ENCODE measurements around the gene NBL1.

DNA sequence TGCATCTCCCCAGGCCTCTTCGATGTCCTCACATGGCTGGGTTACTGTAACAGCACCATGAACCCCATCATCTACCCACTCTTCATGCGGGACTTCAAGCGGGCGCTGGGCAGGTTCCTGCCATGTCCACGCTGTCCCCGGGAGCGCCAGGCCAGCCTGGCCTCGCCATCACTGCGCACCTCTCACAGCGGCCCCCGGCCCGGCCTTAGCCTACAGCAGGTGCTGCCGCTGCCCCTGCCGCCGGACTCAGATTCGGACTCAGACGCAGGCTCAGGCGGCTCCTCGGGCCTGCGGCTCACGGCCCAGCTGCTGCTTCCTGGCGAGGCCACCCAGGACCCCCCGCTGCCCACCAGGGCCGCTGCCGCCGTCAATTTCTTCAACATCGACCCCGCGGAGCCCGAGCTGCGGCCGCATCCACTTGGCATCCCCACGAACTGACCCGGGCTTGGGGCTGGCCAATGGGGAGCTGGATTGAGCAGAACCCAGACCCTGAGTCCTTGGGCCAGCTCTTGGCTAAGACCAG lies 34.9 kb downstream of the NBL1 start:
- TF ChIP-seq, protein P1, sequence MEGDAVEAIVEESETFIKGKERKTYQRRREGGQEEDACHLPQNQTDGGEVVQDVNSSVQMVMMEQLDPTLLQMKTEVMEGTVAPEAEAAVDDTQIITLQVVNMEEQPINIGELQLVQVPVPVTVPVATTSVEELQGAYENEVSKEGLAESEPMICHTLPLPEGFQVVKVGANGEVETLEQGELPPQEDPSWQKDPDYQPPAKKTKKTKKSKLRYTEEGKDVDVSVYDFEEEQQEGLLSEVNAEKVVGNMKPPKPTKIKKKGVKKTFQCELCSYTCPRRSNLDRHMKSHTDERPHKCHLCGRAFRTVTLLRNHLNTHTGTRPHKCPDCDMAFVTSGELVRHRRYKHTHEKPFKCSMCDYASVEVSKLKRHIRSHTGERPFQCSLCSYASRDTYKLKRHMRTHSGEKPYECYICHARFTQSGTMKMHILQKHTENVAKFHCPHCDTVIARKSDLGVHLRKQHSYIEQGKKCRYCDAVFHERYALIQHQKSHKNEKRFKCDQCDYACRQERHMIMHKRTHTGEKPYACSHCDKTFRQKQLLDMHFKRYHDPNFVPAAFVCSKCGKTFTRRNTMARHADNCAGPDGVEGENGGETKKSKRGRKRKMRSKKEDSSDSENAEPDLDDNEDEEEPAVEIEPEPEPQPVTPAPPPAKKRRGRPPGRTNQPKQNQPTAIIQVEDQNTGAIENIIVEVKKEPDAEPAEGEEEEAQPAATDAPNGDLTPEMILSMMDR (IDR thresholded peaks at IDR 0.05), result no peak
- TF ChIP-seq POLR2A (IDR thresholded peaks at IDR 0.05), result no peak
